Kidney epithelial cell (primary cell): ENCODE measurements around the gene LRRC43. TPM values are rescaled to one million over a fixed set of nuclear protein-coding genes. Genes with fewer than 3 reads are reported as not detected.

Experiments used
- DNase-seq: peaks from one replicate; pipeline ENCODE4 v3.0.0-alpha.2; 2010; ENCODE audit warnings: low read depth
- H3K27me3 ChIP-seq: 2 replicates; pipeline ENCODE4 v1.6.0; 2011; ENCODE audit warnings: low read length; ENCODE audit not compliant: control insufficient read depth, insufficient read depth
- H3K36me3 ChIP-seq: 2 replicates; pipeline ENCODE4 v1.5.1; 2011; ENCODE audit warnings: low read length; ENCODE audit not compliant: control insufficient read depth, insufficient read depth
- H3K4me3 ChIP-seq: 2 replicates; pipeline ENCODE4 v1.5.1; 2011; ENCODE audit warnings: low read depth, mild to moderate bottlenecking, control low read depth, low read length
- total RNA-seq: library from RNA; depleted of rRNA; stranded (reverse); fragments of >200 nt; gene quantifications from 2 replicates; pipeline ENCODE4 v1.2.3, GENCODE V29; 2015
- TF ChIP-seq, protein P1 (sequence below): IDR thresholded peaks from 2 replicates; pipeline ENCODE4 v1.5.1; 2011; ENCODE audit warnings: mild to moderate bottlenecking, moderate library complexity, low read length, control low read depth, inconsistent platforms; ENCODE audit not compliant: insufficient read depth, poor library complexity, severe bottlenecking

Gene LRRC43
- total RNA-seq, 1 donor from 2014 or later, result 0.75 TPM

GRCh38 chr12:122190842-122191668 is 8.1 kb downstream of the LRRC43 start:
- no peak for DNase-seq
- Histone ChIP-seq H3K36me3 (no peaks in the 10 kb centered on the region), H3K27me3 (no peaks in the 10 kb centered on the region), H3K4me3 (no peak overlapping the region)
- TF ChIP-seq, protein P1, sequence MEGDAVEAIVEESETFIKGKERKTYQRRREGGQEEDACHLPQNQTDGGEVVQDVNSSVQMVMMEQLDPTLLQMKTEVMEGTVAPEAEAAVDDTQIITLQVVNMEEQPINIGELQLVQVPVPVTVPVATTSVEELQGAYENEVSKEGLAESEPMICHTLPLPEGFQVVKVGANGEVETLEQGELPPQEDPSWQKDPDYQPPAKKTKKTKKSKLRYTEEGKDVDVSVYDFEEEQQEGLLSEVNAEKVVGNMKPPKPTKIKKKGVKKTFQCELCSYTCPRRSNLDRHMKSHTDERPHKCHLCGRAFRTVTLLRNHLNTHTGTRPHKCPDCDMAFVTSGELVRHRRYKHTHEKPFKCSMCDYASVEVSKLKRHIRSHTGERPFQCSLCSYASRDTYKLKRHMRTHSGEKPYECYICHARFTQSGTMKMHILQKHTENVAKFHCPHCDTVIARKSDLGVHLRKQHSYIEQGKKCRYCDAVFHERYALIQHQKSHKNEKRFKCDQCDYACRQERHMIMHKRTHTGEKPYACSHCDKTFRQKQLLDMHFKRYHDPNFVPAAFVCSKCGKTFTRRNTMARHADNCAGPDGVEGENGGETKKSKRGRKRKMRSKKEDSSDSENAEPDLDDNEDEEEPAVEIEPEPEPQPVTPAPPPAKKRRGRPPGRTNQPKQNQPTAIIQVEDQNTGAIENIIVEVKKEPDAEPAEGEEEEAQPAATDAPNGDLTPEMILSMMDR, result peak; percentile 89

DNA sequence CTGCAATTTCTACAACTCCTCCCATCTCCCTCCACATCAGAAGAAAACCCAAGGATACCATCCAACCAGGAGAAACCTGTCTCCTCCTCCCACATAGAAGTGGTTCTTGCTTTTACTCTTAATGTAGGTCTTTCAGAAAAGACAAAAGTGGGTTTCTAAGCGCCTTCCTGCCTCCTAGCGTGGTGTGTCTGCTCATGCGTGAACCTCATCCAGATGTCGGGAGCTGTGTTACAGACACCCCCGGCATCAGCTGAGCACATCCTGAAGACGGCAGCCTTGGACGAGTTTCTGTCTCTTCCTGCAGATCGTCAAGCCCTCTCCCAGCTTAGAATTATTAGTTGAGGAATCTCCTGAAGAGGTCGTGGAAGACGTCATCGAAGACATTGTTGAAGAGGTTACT is 9.5 kb downstream of the LRRC43 start:
- no peak for DNase-seq
- no peak overlapping the region for H3K4me3 ChIP-seq
- no peaks in the 10 kb centered on the region for H3K27me3 ChIP-seq
- H3K36me3 ChIP-seq, result no peaks in the 10 kb centered on the region
- TF ChIP-seq, protein P1, result no peak

DNA sequence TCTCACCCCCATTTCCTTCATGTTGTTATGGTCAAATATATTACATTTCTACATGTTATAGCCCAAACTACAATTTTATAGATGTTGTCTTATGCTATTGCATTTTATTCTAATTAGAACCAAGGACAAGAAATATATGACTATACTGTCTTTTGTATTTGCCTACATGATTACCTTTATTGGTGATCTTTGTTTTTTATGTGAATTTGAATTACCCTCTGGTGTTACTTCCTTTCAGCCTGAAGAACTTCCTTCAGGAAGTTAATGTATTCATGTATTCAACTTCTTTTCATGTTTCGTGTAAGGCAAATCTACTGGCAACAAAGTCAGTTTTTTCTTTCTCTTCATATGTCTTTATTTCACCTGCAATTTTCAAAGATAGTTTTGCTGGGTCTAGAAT is 11.9 kb downstream of the LRRC43 start:
- no peak for DNase-seq
- TF ChIP-seq, protein P1, result no peak

GRCh38 chr12:122195405-122195804 is 12.5 kb downstream of the LRRC43 start:
- H3K36me3 ChIP-seq, result no peaks in the 10 kb centered on the region
- no peak for DNase-seq
- no peaks in the 10 kb centered on the region for H3K27me3 ChIP-seq
- H3K4me3 ChIP-seq, result no peak overlapping the region
- TF ChIP-seq, protein P1, result no peak

More for the DNA sequence above, 11.9 kb downstream of the LRRC43 start:
- Histone ChIP-seq H3K36me3 (no peaks in the 10 kb centered on the region), H3K27me3 (no peaks in the 10 kb centered on the region), H3K4me3 (no peak overlapping the region)

- DNase-seq, result no peak
- TF ChIP-seq, protein P1, result no peak
- H3K27me3 ChIP-seq, result no peaks in the 10 kb centered on the region
- H3K4me3 ChIP-seq, result no peak overlapping the region
- no peaks in the 10 kb centered on the region for H3K36me3 ChIP-seq
These were observed 14.7 kb downstream of the LRRC43 start for GRCh38 chr12:122197612-122197966.
